RPMI8226 (cell line): ENCODE results near the gene VPREB1.
"Not testable (repeated sequence)": the region's sequence is repeated elsewhere in the genome, so short reads cannot be mapped to it uniquely, and the experiment has no call there.

Source experiments
- DNase-seq: peaks from one replicate; pipeline ENCODE4 v3.0.0-alpha.2; 2015

The VPREB1 gene

DNA sequence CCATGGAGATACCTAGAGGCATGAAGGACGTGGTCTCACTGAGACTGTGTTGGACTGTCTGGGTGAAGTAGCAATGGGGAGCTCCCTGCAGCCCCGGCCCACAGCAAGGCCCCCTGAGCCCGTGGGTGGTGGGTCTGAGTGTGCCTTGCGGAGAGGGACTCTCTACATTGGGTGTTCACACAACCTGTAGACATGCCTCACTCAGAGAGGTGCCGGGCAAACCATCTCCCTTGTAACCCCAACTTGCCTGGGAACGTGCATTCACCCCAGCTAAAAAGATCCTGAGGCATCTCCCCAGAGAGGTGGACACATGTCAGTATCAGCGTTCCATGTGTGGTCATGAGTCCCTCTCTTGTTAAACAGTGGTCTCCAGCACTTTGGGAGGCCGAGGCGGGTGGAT lies 2.1 kb downstream of the VPREB1 start:
- DNase-seq, result no peak

DNA sequence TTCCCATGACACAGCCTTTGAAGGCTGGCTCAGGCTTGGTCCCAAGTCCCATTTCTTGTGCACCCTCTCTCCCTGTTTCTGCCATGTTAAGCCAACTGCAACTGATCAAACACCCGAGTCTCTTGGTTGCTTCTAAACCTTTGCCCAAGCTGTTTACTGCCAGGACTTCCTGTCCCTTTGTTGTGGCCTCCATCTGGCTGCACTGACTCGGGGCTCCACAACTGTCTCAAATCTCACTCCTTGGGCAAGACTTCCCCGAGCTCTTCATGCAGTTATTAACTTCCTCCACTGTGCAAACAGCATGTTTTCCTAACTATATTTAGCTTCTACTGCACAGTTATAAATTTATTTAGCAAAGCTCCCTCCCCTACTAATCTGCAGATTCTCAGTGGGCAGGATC lies 4.3 kb downstream of the VPREB1 start:
- peak; percentile 30 for DNase-seq

DNA sequence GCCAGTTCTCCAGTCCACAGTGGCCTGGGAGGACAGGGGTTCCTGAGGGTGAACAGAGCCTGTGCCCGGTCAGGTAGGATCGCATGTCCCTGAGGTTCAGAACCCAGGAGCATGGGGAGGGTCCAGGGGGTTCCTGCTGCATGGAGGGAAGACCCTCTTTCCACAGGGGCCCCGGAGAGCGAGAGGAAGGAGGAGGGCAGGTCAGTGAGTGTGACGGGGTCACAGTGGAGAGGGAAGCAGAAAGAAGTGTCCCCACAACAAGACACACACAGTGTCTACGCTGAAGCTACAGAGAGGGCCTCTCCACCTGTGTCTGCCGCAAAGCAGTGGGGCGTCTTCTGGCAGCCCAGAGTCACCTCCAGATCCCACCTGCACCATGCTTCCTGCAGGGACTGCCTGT lies 6.1 kb downstream of the VPREB1 start:
- not testable (repeated sequence) for DNase-seq

DNA sequence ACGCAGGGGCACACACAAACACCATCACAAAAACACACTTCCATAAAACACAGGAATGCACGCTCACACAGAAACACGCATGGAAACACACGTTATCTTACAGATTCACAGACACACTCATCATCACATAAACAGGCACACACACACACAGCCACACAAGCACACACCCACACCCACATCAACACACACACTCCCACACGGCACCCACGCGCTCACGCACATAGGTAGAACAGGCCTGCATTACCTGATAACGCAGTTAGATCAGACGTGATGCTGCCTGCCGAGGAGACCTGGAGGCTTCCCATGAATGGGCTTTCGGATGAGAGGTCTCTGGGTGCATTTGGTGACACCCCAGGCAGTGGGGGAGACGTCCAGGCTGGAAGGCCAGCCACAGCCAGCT lies 11.5 kb downstream of the VPREB1 start:
- DNase-seq, result not testable (repeated sequence)

DNA sequence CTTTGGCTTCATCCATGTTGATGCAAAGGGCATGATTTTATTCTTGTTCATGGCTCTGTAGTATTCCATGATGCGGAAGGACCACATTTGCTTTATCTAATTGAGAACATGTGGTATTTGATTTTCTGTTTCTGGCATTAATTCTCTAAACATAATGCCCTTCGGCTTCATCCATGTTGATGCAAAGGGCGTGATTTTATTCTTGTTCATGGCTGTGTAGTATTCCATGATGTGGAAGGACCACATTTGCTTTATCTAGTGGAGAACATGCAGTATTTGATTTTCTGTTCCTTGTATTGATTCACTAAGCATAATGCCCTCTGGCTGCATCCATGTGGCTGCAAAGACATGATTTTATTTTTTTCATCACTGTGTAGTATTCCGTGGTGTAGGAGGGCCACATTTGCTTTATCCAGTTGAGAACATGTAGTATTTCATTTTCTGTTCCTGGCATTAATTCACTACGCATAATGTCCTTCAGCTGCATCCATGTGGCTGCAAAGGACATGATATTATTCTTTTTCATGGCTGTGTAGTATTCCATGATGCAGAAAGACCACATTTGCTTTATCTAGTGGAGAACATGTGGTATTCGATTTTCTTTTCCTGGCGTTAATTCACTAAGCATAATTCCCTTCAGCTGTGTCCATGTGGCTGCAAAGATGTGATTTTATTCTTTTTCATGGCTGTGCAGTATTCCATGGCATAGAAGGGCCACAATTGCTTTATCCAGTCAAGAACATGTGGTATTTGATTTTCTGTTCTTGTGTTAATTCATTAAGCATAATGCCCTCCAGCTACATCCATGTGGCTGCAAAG lies 14.2 kb downstream of the VPREB1 start:
- not testable (repeated sequence) for DNase-seq

GRCh38 chr22:22260169-22260568 lies 15.6 kb downstream of the VPREB1 start:
- not testable (repeated sequence) for DNase-seq

DNA sequence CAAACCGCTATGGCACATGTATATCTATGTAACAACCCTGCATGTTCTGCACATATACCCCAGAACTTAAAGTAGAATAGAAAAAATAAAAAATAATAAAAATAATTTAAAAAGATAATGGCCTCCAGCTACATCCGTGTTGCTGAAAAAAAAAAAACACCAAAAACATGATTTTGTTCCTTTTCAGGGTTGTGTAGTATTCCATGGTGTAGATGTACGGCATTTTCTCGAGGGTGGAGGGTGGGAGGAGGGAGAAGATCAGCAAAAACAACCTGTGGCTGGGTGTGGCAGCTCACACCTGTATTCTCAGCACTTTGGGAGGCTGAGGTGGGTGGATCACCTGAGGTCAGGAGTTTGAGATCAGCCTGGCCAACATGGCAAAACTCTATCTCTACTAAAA lies 16.0 kb downstream of the VPREB1 start:
- not testable (repeated sequence) for DNase-seq

DNA sequence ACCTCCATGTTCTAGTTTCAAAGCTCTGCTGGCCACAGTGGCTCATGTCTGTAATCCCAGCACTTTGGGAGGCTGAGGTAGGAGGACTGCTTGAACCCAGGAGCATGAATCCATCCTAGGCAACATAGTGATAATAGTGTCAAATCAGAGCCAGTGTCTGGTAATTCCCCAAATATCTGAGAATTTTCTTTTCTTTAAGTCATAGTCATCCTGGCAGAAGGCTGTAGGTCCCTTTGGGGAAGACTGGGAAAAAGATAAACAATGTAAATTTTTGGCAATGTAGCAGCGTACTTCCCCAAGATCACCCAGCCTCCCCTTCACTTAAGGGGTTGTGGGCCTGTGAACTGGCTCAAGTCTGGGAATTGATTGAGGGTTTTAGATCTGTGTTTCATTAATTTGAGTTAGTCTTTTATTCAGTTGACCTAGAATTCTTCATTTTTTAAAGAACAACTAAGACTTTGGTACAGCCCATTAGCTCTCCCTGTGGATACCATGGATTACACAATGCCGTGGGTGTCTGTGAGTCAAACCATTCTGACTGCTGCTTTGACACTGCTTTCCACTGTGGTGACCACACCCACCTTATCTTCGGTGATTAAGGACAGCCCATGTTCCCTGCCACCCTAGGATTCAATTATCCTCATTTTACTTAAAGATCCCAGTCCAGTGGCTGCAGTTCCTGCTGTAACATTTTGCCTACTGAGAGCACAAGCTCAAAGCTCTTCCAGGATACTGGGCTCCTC lies 17.9 kb downstream of the VPREB1 start:
- DNase-seq, result not testable (repeated sequence)

DNA sequence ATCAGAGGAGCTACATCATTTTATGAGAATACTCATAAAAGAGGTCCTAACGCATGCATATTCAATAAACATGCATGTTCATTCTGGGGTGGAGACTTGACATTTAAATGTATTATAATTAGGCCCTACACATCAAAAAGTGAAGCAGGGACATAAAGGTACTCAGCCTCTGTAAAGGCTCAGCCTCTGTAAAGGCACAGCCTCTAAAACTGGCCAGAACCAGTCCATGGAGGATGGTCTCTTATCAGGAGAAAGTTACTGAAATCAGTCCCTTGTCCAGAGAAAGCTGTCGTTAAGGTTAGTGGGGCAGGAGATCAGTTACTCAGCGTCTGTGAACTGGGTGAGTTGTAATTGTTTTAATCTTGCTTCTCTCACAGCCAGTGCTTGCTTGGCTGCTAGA lies 19.2 kb downstream of the VPREB1 start:
- DNase-seq, result not testable (repeated sequence)

- peak; percentile 7 for DNase-seq
These were observed 25.6 kb downstream of the VPREB1 start for GRCh38 chr22:22270036-22270676.

DNA sequence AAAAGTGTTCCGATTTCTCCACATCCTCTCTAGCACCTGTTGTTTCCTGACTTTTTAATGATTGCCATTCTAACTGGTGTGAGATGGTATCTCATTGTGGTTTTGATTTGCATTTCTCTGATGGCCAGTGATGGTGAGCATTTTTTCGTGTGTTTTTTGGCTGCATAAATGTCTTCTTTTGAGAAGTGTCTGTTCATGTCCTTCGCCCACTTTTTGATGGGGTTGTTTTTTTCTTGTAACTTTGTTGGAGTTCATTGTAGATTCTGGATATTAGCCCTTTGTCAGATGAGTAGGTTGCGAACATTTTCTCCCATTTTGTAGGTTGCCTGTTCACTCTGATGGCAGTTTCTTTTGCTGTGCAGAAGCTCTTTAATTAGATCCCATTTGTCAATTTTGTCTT lies 32.8 kb downstream of the VPREB1 start:
- not testable (repeated sequence) for DNase-seq

GRCh38 chr22:22284962-22285756 lies 40.6 kb downstream of the VPREB1 start:
- DNase-seq, result not testable (repeated sequence)

DNA sequence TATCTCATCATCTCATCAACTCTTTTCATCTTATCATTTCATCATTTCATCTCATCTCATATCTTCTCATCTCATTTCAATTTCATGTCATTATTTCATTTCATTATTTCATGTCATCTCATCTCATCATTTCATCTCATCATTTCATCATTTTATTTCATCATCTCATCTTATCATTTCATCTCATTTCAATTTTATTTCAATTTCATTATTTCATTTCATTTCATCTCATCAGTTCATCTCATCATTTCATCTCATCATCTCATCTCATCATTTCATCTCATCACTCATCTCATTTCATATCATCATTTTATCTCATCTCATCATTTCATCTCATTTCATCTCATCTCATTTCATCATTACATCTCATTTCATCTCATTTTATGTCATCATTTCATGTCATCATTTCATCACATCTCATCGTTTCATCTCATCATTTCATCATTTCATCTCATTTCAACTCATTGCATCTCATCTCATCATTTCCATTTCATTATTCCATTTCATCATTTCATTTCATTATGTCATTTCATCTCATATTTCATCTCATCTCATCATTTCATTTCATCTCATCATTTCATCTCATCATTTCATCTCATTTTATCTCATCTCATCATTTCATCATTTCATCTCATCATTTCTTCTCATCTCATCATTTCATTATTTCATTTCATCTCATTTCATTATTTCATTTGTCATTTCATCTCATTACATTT lies 42.0 kb downstream of the VPREB1 start:
- not testable (repeated sequence) for DNase-seq

GRCh38 chr22:22287106-22287626 lies 42.6 kb downstream of the VPREB1 start:
- not testable (repeated sequence) for DNase-seq

- not testable (repeated sequence) for DNase-seq
These were observed 45.1 kb downstream of the VPREB1 start for GRCh38 chr22:22289666-22290065.

GRCh38 chr22:22291129-22291806 lies 46.7 kb downstream of the VPREB1 start:
- DNase-seq, result not testable (repeated sequence)

GRCh38 chr22:22292656-22293055 lies 48.1 kb downstream of the VPREB1 start:
- not testable (repeated sequence) for DNase-seq

- not testable (repeated sequence) for DNase-seq
These were observed 48.9 kb downstream of the VPREB1 start for GRCh38 chr22:22293436-22293835.

GRCh38 chr22:22294641-22295040 lies 50.1 kb downstream of the VPREB1 start:
- DNase-seq, result not testable (repeated sequence)
